ENCODE results near the gene AIPL1.

- TF ChIP-seq EZH2phosphoT487 (IDR thresholded peaks at IDR 0.05; ENCODE audit: borderline replicate concordance) = no peak
- TF ChIP-seq CTCF (IDR thresholded peaks at IDR 0.05 in 2 of 3, conservative IDR thresholded peaks at IDR 0.05 in 1 of 3; ENCODE audit: borderline replicate concordance in 1 of 3, insufficient read depth in 1 of 3, low read depth in 2 of 3, low read length in 2 of 3) = no peak
- no peak for TF ChIP-seq POLR2A (IDR thresholded peaks at IDR 0.05; ENCODE audit: borderline replicate concordance, extremely low read depth, insufficient read depth, insufficient read length)
- no peak for TF ChIP-seq SIN3A (IDR thresholded peaks at IDR 0.05; ENCODE audit: low read depth)
- TF ChIP-seq CEBPB (IDR thresholded peaks at IDR 0.05; ENCODE audit: low read depth) = no peak
- no peak for TF ChIP-seq POLR2AphosphoS5 (IDR thresholded peaks at IDR 0.05; ENCODE audit: low read depth, low read length)
- TF ChIP-seq REST (IDR thresholded peaks at IDR 0.05; ENCODE audit: low read depth) = no peak
Measured at GRCh38 chr17:6384481-6384880, 50.4 kb downstream of the AIPL1 start.
